SK-N-SH treated with all-trans-retinoic acid at 6 μM for 48 hours (cell line): ENCODE data around the gene EXOC4.

Experiments
- RARB ChIP-seq: fragments of 250-450 bp; sonication (Bioruptor Pico); IDR thresholded peaks from 2 replicates; pipeline ENCODE4 v1.8.0; 2021; ENCODE audit warnings: mild to moderate bottlenecking, moderate library complexity
- TOX ChIP-seq: fragments of 250-450 bp; sonication (Bioruptor Pico); IDR thresholded peaks from 2 replicates; pipeline ENCODE4 v1.8.0; 2021; ENCODE audit warnings: mild to moderate bottlenecking, moderate library complexity, borderline replicate concordance
- ZFP3 ChIP-seq: fragments of 250-450 bp; sonication (Bioruptor Pico); IDR thresholded peaks from 2 replicates; pipeline ENCODE4 v1.5.0; 2020; ENCODE audit warnings: mild to moderate bottlenecking, moderate library complexity
- ZFP30 ChIP-seq: fragments of 450-650 bp; formaldehyde crosslinking; IDR thresholded peaks from 2 replicates; pipeline ENCODE4 v1.5.0; 2022; ENCODE audit warnings: mild to moderate bottlenecking, moderate library complexity
- ZNF565 ChIP-seq: fragments of 450-650 bp; formaldehyde crosslinking; conservative IDR thresholded peaks from 2 replicates; pipeline ENCODE4 v1.5.0; 2020; ENCODE audit warnings: low read depth, mild to moderate bottlenecking, moderate library complexity
- ZNF8 ChIP-seq: fragments of 450-650 bp; formaldehyde crosslinking; IDR thresholded peaks from 2 replicates; pipeline ENCODE4 v1.5.0; 2020; ENCODE audit warnings: mild to moderate bottlenecking, moderate library complexity
- TF ChIP-seq, protein P1 (sequence below): fragments of 250-450 bp; sonication (Bioruptor Pico); IDR thresholded peaks from 2 replicates; pipeline ENCODE4 v1.8.0; 2020; ENCODE audit warnings: mild to moderate bottlenecking, moderate library complexity, borderline replicate concordance
- TF ChIP-seq, protein P2 (sequence below): fragments of 250-450 bp; sonication (Bioruptor Pico); IDR thresholded peaks from 2 replicates; pipeline ENCODE4 v1.5.0; 2020; ENCODE audit warnings: mild to moderate bottlenecking, moderate library complexity
- TF ChIP-seq, protein P3 (sequence below): fragments of 250-450 bp; sonication (Bioruptor Pico); IDR thresholded peaks from 2 replicates; pipeline ENCODE4 v1.5.1; 2021; ENCODE audit warnings: mild to moderate bottlenecking, moderate library complexity
- TF ChIP-seq, protein P4 (sequence below): fragments of 250-450 bp; sonication (Bioruptor Pico); IDR thresholded peaks from 2 replicates; pipeline ENCODE4 v1.5.1; 2020; ENCODE audit warnings: low read depth, mild to moderate bottlenecking, moderate library complexity

DNA sequence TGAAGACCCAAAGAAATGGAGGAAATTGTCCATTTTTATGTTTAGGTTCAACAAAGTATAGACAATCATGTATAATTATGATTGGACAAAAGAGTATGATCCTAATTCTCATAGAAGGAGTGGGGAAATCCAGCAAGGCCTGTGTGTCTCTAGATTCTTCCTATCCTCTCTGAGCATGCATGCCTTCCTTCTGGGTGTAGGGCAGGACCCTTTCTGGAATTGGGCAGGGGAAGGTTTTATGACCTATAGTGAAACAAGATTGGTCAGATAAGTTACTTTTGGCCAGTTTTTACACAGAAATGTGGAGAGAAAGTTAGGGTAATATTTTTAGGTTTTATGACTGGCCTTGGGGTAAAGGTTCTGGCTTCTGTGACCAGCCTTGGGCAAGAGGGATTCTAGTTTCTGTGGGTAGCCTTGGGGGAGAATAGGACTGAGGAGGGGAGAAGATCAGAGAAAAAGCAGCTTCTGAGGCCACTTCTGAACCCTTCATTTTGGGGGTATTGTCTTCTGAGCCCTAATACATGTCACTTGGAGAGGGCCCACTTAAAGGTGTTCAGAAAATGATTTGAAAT is 289.4 kb downstream of the EXOC4 start:
- TF ChIP-seq, protein P1, sequence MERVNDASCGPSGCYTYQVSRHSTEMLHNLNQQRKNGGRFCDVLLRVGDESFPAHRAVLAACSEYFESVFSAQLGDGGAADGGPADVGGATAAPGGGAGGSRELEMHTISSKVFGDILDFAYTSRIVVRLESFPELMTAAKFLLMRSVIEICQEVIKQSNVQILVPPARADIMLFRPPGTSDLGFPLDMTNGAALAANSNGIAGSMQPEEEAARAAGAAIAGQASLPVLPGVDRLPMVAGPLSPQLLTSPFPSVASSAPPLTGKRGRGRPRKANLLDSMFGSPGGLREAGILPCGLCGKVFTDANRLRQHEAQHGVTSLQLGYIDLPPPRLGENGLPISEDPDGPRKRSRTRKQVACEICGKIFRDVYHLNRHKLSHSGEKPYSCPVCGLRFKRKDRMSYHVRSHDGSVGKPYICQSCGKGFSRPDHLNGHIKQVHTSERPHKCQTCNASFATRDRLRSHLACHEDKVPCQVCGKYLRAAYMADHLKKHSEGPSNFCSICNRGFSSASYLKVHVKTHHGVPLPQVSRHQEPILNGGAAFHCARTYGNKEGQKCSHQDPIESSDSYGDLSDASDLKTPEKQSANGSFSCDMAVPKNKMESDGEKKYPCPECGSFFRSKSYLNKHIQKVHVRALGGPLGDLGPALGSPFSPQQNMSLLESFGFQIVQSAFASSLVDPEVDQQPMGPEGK (CRISPR knock-in tag), result no peak
- TF ChIP-seq ZFP3 (CRISPR knock-in tag), result no peak
- TF ChIP-seq, protein P2, sequence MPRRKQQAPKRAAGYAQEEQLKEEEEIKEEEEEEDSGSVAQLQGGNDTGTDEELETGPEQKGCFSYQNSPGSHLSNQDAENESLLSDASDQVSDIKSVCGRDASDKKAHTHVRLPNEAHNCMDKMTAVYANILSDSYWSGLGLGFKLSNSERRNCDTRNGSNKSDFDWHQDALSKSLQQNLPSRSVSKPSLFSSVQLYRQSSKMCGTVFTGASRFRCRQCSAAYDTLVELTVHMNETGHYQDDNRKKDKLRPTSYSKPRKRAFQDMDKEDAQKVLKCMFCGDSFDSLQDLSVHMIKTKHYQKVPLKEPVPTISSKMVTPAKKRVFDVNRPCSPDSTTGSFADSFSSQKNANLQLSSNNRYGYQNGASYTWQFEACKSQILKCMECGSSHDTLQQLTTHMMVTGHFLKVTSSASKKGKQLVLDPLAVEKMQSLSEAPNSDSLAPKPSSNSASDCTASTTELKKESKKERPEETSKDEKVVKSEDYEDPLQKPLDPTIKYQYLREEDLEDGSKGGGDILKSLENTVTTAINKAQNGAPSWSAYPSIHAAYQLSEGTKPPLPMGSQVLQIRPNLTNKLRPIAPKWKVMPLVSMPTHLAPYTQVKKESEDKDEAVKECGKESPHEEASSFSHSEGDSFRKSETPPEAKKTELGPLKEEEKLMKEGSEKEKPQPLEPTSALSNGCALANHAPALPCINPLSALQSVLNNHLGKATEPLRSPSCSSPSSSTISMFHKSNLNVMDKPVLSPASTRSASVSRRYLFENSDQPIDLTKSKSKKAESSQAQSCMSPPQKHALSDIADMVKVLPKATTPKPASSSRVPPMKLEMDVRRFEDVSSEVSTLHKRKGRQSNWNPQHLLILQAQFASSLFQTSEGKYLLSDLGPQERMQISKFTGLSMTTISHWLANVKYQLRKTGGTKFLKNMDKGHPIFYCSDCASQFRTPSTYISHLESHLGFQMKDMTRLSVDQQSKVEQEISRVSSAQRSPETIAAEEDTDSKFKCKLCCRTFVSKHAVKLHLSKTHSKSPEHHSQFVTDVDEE (CRISPR knock-in tag), result no peak
- no peak for TF ChIP-seq ZNF8
- TF ChIP-seq, protein P3, sequence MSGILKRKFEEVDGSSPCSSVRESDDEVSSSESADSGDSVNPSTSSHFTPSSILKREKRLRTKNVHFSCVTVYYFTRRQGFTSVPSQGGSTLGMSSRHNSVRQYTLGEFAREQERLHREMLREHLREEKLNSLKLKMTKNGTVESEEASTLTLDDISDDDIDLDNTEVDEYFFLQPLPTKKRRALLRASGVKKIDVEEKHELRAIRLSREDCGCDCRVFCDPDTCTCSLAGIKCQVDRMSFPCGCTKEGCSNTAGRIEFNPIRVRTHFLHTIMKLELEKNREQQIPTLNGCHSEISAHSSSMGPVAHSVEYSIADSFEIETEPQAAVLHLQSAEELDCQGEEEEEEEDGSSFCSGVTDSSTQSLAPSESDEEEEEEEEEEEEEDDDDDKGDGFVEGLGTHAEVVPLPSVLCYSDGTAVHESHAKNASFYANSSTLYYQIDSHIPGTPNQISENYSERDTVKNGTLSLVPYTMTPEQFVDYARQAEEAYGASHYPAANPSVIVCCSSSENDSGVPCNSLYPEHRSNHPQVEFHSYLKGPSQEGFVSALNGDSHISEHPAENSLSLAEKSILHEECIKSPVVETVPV, result no peak
- TF ChIP-seq ZFP30 (CRISPR knock-in tag), result no peak
- TF ChIP-seq RARB, result no peak
- no peak for TF ChIP-seq TOX (CRISPR knock-in tag)
- no peak for TF ChIP-seq ZNF565 (CRISPR knock-in tag)
- TF ChIP-seq, protein P4, sequence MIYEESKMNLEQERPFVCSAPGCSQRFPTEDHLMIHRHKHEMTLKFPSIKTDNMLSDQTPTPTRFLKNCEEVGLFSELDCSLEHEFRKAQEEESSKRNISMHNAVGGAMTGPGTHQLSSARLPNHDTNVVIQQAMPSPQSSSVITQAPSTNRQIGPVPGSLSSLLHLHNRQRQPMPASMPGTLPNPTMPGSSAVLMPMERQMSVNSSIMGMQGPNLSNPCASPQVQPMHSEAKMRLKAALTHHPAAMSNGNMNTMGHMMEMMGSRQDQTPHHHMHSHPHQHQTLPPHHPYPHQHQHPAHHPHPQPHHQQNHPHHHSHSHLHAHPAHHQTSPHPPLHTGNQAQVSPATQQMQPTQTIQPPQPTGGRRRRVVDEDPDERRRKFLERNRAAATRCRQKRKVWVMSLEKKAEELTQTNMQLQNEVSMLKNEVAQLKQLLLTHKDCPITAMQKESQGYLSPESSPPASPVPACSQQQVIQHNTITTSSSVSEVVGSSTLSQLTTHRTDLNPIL (CRISPR knock-in tag), result no peak
